Measurements from ENCODE around the gene DIO3. TPM values are rescaled to one million over a fixed set of nuclear protein-coding genes. Genes with fewer than 3 reads are reported as not detected.

Gene DIO3
- total and polyA plus RNA-seq, 2 donors: 1.8 to 14.1 TPM

- 87% methylated on average over 11 of the region's 11 CpGs for WGBS
- H3K36me3 ChIP-seq (ENCODE audit: insufficient read depth): no peaks in the 10 kb centered on the region
- no peaks in the 10 kb centered on the region for H3K4me1 ChIP-seq (ENCODE audit: insufficient read depth)
- H3K4me3 ChIP-seq (ENCODE audit: low read depth, low read length): no peak overlapping the region
- H3K27ac ChIP-seq (ENCODE audit: low read depth): no peak overlapping the region
- DNase-seq (ENCODE audit: extremely low spot score): no peak
Observed at GRCh38 chr14:101604935-101605780, 43.9 kb downstream of the DIO3 start.

GRCh38 chr14:101605836-101606235 lies 44.5 kb downstream of the DIO3 start:
- WGBS: 88% methylated on average over 4 of the region's 4 CpGs
- no peak overlapping the region for H3K27ac ChIP-seq (ENCODE audit: low read depth)
- no peak overlapping the region for H3K4me3 ChIP-seq (ENCODE audit: low read depth, low read length)
- DNase-seq (ENCODE audit: extremely low spot score): no peak
- H3K4me1 ChIP-seq (ENCODE audit: insufficient read depth): no peaks in the 10 kb centered on the region
- H3K36me3 ChIP-seq (ENCODE audit: insufficient read depth): no peaks in the 10 kb centered on the region

Other genes starting within 250 kb of the DIO3 start
- 118 TPM for gene PPP2R5C, start 200.2 kb downstream of the DIO3 start, total RNA-seq
- gene PPP2R5C, start 200.2 kb downstream of the DIO3 start, polyA plus RNA-seq: 85.4 TPM